HG03280 (cell line): Measurements from ENCODE around the gene TMTC1.

ENCODE experiments used
- ATAC-seq: cut with Tn5 transposase; IDR thresholded peaks from one replicate; pipeline ENCODE4 v1.9.1; 2021; ENCODE audit warnings: mild to moderate bottlenecking, moderate library complexity; ENCODE audit not compliant: unreplicated experiment

The TMTC1 gene

DNA sequence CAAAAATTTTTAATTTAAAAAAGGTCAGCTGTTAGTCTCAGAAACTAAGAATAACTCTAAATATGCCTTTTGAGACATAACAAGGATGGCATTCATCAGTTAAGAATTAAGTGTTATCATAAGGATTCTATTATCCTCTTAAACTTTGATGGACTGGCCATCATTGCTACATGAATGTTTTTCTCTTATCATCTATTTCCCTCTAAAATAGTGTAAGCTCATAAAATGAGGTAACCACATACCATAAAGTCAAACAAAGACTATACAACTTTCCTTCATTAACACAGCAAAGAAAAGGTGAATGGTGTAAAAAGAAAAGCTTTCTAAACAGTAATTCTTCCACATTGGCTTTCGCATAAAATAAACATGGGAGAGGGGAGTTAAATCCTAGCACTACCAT is 41.1 kb downstream of the TMTC1 start:
- ATAC-seq = no peak

DNA sequence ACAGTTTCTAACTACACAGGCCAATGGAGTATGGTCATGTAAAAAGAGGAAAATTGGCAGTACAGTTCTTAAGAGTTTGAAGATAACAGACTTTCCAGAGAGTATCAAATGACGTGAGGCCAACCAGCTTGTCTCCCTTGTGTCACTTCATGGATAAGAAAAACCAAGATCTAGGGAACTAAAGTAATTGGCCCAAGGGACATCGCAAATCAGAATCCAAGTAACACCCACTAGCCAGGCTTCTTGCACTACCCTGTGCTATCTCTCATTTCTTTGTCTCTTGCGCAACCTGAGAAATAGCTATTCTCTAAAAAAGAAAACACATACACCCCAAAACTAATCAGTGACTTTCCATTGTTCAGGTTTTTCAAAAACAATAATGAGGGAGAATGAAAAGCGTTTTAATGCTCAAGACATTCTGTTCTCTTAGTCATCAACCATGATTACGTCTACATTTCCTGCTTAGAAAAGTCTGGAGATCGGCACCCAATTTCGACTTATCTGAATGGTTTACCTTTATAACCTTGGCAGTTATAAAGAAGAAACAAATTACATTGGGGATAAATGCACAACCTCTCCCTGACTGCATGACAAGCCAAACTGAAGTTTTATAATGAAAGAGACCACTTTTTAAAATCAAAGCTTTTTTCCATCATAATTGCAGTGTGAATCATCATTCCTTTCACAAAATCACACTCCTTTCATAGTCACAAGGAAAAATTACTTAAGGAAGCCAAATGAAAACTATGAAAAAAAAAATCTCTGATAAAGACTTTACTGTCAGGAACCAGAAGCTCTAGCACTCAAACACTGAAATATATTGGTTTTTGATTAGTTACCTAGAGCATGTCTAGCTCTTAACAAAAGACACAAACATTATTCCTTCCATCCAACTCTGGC is 42.1 kb downstream of the TMTC1 start:
- no peak for ATAC-seq

- ATAC-seq = no peak
These were observed 44.3 kb downstream of the TMTC1 start for GRCh38 chr12:29739279-29739991.

DNA sequence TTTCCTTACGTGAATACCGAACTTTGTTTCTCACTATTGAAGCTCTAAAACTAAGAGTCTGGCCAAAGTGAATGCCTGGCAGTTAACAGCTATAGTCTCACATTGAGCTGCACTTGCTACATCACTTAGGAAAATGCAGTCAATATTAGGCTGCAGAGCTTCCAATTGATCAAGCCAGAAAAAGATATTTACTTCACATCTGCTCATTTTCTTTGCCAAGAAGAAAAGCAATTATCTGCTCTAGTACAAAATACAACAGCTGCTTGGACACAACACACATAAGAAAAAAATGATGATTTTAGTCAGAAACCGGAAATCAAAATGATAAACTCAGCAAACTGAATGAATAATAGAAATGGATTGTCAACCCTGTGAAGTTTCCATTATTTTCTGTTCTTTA is 45.4 kb downstream of the TMTC1 start:
- no peak for ATAC-seq

DNA sequence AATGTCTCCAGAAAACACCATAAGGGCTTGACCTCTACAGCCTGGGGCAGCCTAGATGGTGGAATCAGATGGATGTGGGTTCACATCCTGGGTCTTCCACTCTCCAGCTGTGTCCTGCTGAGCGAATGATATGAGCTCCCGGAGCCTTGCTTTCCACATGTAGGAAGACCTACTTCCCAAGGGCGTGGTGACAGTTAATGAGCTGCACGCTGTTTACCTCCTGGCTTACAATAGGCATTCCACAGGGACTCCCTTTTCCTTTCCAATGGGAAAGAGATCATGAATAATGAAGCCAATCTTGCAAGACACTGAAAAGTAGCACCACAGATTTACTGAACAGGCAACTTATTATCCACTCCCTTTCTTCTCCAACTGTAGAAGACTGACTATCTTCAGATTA is 46.1 kb downstream of the TMTC1 start:
- ATAC-seq = no peak

DNA sequence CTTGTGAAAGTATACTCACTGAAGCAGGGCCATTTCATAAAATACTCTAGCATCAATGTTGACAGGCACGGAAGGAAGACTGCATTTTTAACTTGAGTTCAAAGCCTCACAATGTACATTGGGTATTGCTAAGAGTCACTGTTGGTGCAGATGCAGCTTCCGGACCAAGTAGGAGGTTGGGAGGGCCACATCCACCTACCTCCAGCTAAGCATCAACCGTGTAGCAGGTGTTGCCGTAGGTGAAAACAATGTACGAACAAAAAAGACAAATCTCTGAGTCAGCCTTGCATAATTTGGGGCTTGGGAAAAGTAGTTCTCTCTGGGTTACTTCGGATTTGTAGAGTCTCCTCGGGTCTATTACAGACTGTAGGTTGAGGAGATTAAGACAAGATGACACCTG is 48.1 kb downstream of the TMTC1 start:
- no peak for ATAC-seq

GRCh38 chr12:29734734-29735133 is 49.0 kb downstream of the TMTC1 start:
- no peak for ATAC-seq

DNA sequence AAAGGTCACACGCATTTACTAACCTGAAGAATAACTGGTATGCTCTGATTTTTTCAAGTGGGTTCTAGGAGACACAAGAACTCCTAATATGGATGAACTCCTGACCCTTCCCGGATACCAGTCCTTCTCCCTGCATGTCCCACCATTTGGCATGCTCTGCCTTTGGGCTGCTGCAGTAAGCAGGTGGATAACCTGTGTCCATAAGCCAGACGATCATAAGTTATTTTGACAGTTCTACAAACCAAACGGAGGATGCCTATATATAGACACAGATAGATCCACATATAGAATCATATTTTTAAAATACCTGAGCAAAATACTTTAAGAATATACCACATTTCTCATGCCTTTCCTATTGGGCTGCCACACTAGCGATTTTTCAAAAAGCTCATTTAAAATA is 49.4 kb downstream of the TMTC1 start:
- ATAC-seq = no peak

- no peak for ATAC-seq
These were observed 50.2 kb downstream of the TMTC1 start for GRCh38 chr12:29733501-29733900.

GRCh38 chr12:29733060-29733459 is 50.7 kb downstream of the TMTC1 start:
- ATAC-seq = no peak

GRCh38 chr12:29732593-29732992 is 51.1 kb downstream of the TMTC1 start:
- no peak for ATAC-seq

- no peak for ATAC-seq
These were observed 51.6 kb downstream of the TMTC1 start for GRCh38 chr12:29732191-29732590.

DNA sequence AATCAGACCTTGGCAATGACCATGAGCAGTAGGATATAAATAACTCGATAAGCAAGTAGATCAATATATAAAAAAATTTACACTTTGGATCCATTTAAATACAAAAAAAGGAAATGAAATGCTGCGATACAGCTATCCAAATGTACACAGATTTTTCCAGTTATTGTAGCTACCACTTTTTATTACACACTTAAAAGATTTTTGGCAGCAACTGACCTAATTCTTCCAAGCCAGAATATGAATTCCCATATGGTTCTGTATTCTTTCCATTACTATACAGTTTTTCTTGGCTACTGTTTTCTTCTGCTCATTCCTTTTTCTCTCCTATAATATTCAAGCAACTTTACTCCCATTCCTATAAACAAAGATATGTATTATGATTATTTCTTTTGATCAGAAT is 52.2 kb downstream of the TMTC1 start:
- ATAC-seq = no peak

DNA sequence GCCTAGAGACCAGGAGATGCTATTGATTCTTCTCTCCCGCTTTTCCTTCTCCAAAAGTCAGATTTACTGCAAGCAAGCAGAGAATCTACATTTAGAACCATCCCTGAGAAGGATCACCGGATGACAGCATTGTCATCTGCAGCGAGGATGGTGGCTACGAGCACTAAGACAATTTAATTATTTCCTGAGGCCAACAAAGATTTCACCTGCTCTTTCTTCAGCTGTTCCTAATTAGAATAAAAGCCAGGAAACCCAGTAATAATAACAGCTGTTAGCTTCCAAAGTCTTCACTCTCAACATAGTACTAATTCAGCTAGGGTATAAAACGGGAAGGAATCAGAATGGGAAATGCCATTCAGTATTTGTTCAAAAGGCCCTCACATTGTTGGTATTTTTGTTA is 53.3 kb downstream of the TMTC1 start:
- ATAC-seq = no peak

GRCh38 chr12:29728030-29728429 is 55.7 kb downstream of the TMTC1 start:
- no peak for ATAC-seq

- no peak for ATAC-seq
These were observed 56.9 kb downstream of the TMTC1 start for GRCh38 chr12:29726741-29727348.

- no peak for ATAC-seq
These were observed 57.4 kb downstream of the TMTC1 start for GRCh38 chr12:29726321-29726692.

GRCh38 chr12:29725587-29726320 is 58.0 kb downstream of the TMTC1 start:
- no peak for ATAC-seq

DNA sequence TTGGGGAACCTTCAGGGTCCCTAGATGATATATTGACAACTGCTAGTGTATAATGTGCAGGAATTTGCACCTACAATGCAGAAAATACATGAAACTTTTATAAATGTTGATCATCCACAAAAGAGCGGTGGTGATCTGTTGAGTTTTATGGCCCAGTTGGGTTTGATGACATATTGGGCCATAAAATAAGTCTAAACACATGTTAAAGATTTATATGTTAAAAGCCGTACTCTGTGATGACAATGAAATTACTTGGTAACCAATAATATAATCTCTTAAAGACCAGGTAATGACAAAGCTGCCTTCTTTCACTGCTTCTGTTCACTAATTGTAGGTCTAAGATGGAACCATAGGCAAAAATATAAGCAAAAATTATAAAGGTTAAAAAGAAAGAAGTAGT is 61.6 kb downstream of the TMTC1 start:
- ATAC-seq = no peak

DNA sequence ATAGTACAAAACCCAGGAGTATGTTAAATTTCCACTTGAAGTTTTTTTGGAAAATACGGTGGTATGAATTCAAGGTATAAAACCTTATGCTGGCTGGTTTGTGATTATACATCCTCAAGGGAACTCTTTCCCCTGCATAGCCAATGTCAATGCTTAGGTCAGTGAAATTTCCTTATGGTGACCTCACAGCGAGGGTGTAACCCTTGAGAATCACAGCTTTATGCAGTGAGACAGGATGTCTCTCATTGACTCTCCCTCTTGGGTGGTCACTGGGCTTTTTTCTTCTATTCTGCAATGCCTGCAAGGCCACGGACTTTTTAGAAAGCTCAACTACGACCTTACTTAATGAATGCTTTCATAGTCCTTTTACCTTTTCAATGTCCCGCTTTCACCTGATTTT is 64.4 kb downstream of the TMTC1 start:
- no peak for ATAC-seq

DNA sequence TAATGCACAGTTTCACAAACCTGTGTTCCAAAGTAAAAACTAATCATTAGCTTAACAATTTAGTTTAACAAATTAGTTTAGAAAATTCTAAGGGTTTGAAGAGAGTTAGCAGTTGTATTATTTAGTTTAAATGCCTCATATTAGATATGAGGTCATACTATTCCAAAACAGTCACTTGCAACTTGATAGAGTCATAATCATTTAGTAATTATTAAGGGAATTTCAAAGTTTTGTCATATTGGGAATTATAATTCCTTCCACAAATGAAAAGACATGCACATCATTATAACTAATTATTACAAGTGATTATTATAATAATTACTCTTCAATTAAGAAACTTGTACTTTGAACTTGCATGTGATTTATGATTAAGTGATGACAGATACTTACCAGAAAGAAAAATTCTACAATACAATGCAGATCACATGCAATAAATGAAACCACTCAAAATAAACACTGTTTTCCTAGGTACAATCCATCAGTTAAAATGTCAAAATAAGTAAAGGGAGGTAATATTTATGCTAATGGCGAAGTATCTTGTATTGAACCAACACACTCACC is 66.1 kb downstream of the TMTC1 start:
- ATAC-seq = no peak
